HepG2 (cell line): ENCODE data around the gene ANKRD39. TPM values are rescaled to one million over a fixed set of nuclear protein-coding genes. Genes with fewer than 3 reads are reported as not detected.

Source experiments
- ARNTL ChIP-seq: sonication (generic); formaldehyde crosslinking; IDR thresholded peaks from 2 replicates; pipeline ENCODE4 v1.4.0; 2020; ENCODE audit warnings: mild to moderate bottlenecking, missing genetic modification reagents
- FOXK1 ChIP-seq: sonication (generic); formaldehyde crosslinking; IDR thresholded peaks from 2 replicates; pipeline ENCODE4 v1.4.0; 2020; ENCODE audit warnings: low read depth, missing genetic modification reagents, borderline replicate concordance
- GABPB1 ChIP-seq: IDR thresholded peaks from 2 replicates; pipeline ENCODE4 v1.6.1; 2016; ENCODE audit warnings: mild to moderate bottlenecking, missing genetic modification reagents, moderate library complexity, missing compliant biosample characterization
- HES4 ChIP-seq: sonication (generic); formaldehyde crosslinking; IDR thresholded peaks from 2 replicates; pipeline ENCODE4 v1.9.0; 2021; ENCODE audit warnings: mild to moderate bottlenecking, missing genetic modification reagents, borderline replicate concordance
- HMG20B ChIP-seq: conservative IDR thresholded peaks from 2 replicates; pipeline ENCODE4 v1.6.1; 2016; ENCODE audit warnings: missing genetic modification reagents, missing compliant biosample characterization
- ISX ChIP-seq: sonication (generic); formaldehyde crosslinking; conservative IDR thresholded peaks from 2 replicates; pipeline ENCODE4 v1.5.0; 2020; ENCODE audit warnings: missing genetic modification reagents
- KAT2B ChIP-seq: fragments of 150-350 bp; IDR thresholded peaks from 2 replicates; pipeline ENCODE4 v1.6.1; 2014; ENCODE audit warnings: low read depth, low read length, borderline replicate concordance
- KLF6 ChIP-seq: IDR thresholded peaks from 2 replicates; pipeline ENCODE4 v1.8.0; 2016; ENCODE audit warnings: missing biosample characterization, missing genetic modification reagents
- MIXL1 ChIP-seq: IDR thresholded peaks from 2 replicates; pipeline ENCODE4 v1.6.1; 2016
- MTF1 ChIP-seq: sonication (generic); formaldehyde crosslinking; IDR thresholded peaks from 2 replicates; pipeline ENCODE4 v1.5.0; 2020; ENCODE audit warnings: missing genetic modification reagents
- NFE2L2 ChIP-seq: fragments of 150-350 bp; IDR thresholded peaks from 2 replicates; pipeline ENCODE4 v1.6.1; 2014; ENCODE audit warnings: low read length
- POLR2AphosphoS5 ChIP-seq: IDR thresholded peaks from 2 replicates; pipeline ENCODE4 v1.6.1; 2012; ENCODE audit warnings: low read depth, low read length
- TBX3 ChIP-seq: fragments of 450-650 bp; IDR thresholded peaks from 2 replicates; pipeline ENCODE4 v1.6.1; 2017; ENCODE audit warnings: antibody characterized with exemption, mild to moderate bottlenecking, inconsistent platforms, borderline replicate concordance
- ZNF232 ChIP-seq: sonication (generic); formaldehyde crosslinking; IDR thresholded peaks from 2 replicates; pipeline ENCODE4 v1.4.0; 2020; ENCODE audit warnings: missing genetic modification reagents, borderline replicate concordance
- ZNF280D ChIP-seq: sonication (generic); formaldehyde crosslinking; IDR thresholded peaks from 2 replicates; pipeline ENCODE4 v1.5.1; 2020; ENCODE audit warnings: mild to moderate bottlenecking, missing genetic modification reagents
- ZNF33A ChIP-seq: sonication (generic); formaldehyde crosslinking; IDR thresholded peaks from 2 replicates; pipeline ENCODE4 v1.5.1; 2020; ENCODE audit warnings: missing genetic modification reagents, mild to moderate bottlenecking, moderate library complexity, borderline replicate concordance
- ZNF468 ChIP-seq: sonication (generic); formaldehyde crosslinking; IDR thresholded peaks from 2 replicates; pipeline ENCODE4 v1.8.0; 2022; ENCODE audit warnings: mild to moderate bottlenecking, moderate library complexity, missing genetic modification reagents
- ZNF546 ChIP-seq: sonication (generic); formaldehyde crosslinking; conservative IDR thresholded peaks from 2 replicates; pipeline ENCODE4 v1.8.1; 2023; ENCODE audit warnings: mild to moderate bottlenecking, missing genetic modification reagents
- ZNF557 ChIP-seq: sonication (generic); formaldehyde crosslinking; IDR thresholded peaks from 2 replicates; pipeline ENCODE4 v1.4.0; 2020; ENCODE audit warnings: missing genetic modification reagents
- ZNF761 ChIP-seq: sonication (generic); formaldehyde crosslinking; conservative IDR thresholded peaks from 2 replicates; pipeline ENCODE4 v1.4.0; 2020; ENCODE audit warnings: mild to moderate bottlenecking, missing genetic modification reagents
- ZSCAN9 ChIP-seq: IDR thresholded peaks from 2 replicates; pipeline ENCODE4 v1.6.1; 2016; ENCODE audit warnings: borderline replicate concordance
- polyA plus RNA-seq, 8 experiments: library from polyadenylated mRNA; depleted of rRNA in 3 of 8; stranded (reverse) in 7 of 8; unstranded in 1 of 8; fragments of >200 nt; fragmentation: Illumina TruSeq in 4 of 8; extraction: Trizol in 4 of 8; gene quantifications; 2 replicates each; pipeline versions ENCODE4 v1.2.1 to v1.2.3, GENCODE V29; 2011 to 2016; ENCODE audit warnings: low read depth in 4 of 8, missing spikeins in 1 of 8, mixed read lengths in 1 of 8; ENCODE audit not compliant: insufficient read depth in 1 of 8
- total RNA-seq, 5 experiments: library from RNA; depleted of rRNA; stranded (reverse); fragments of >200 nt; fragmentation: Illumina TruSeq; extraction: Trizol; gene quantifications; 2 replicates each; pipeline ENCODE4 v1.2.3, GENCODE V29; 2016; ENCODE audit warnings: low read depth in 1 of 5
- TF ChIP-seq, protein P1 (sequence below): sonication (generic); formaldehyde crosslinking; conservative IDR thresholded peaks from 2 replicates; pipeline ENCODE4 v1.8.0; 2022; ENCODE audit warnings: low read depth, missing genetic modification reagents

ANKRD39 gene
- total and polyA plus RNA-seq, 2 of the 13 experiments (the other 11 are each of a cell fraction or from before 2014, with no cell fraction given), result 23.2 to 24.8 TPM

GRCh38 chr2:96816127-96816835 is 41.5 kb downstream of the ANKRD39 start, which contains the start of gene CNNM3 (continued):
- TF ChIP-seq ZSCAN9 (CRISPR knock-in tag) (peak; percentile 39; the same call in 1 of the 2 replicates), HMG20B (CRISPR knock-in tag) (no peak), KAT2B (no peak), MIXL1 (CRISPR knock-in tag) (no peak), POLR2AphosphoS5 (peak; percentile 90), FOXK1 (peak; percentile 94; the same call in 1 of the 2 replicates), KLF6 (CRISPR knock-in tag) (no peak; the same call in 1 of the 2 replicates), TBX3 (peak; percentile 51; the same call in 1 of the 2 replicates), ZNF557 (CRISPR knock-in tag) (0 out of 2 replicates have a peak, but pooled peaks have one; percentile 86), ARNTL (CRISPR knock-in tag) (peak; percentile 79; the same call in 1 of the 2 replicates), NFE2L2 (no peak), ZNF33A (CRISPR knock-in tag) (no peak), HES4 (CRISPR knock-in tag) (peak; percentile 81), ZNF468 (CRISPR knock-in tag) (no peak), ZNF232 (CRISPR knock-in tag) (no peak), ISX (CRISPR knock-in tag) (no peak), MTF1 (CRISPR knock-in tag) (no peak), ZNF280D (CRISPR knock-in tag) (no peak), ZNF761 (CRISPR knock-in tag) (peak; percentile 97), ZNF546 (peak; percentile 84), GABPB1 (CRISPR knock-in tag) (peak; percentile 84)
- TF ChIP-seq, protein P1, sequence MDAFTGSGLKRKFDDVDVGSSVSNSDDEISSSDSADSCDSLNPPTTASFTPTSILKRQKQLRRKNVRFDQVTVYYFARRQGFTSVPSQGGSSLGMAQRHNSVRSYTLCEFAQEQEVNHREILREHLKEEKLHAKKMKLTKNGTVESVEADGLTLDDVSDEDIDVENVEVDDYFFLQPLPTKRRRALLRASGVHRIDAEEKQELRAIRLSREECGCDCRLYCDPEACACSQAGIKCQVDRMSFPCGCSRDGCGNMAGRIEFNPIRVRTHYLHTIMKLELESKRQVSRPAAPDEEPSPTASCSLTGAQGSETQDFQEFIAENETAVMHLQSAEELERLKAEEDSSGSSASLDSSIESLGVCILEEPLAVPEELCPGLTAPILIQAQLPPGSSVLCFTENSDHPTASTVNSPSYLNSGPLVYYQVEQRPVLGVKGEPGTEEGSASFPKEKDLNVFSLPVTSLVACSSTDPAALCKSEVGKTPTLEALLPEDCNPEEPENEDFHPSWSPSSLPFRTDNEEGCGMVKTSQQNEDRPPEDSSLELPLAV (CRISPR knock-in tag), result 0 out of 2 replicates have a peak, but pooled peaks have one; percentile 4
